Measurements from ENCODE around the gene CRYBG1. TPM values are rescaled to one million over a fixed set of nuclear protein-coding genes. Genes with fewer than 3 reads are reported as not detected.

CRYBG1 gene
- total RNA-seq, 4 donors from 2014 or later, result 7.9 to 14.4 (median 11.1) TPM

DNA sequence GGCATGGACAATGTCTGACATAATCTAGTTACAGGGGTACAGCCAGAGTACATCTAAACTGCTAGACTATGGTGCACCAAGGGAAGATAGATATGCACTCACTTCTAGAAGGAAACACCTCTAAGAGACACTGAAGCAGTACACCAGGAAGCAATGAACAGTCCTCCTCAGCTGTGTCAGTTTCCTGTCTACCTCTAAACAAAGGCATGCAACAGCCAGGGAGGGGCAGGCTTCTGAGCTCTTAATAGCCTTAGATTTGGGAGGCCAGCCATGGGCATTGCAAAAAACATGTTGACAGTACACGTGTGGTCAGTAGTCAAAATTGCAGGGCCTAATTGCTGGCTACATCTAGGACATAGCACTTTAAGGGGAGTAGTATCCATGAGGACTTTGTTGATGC, 21.4 kb downstream of the CRYBG1 start:
- Histone ChIP-seq H3K27me3 (no peaks in the 10 kb centered on the region), H3K27ac (no peak overlapping the region), H3K4me3 (replicated peaks in 1 of 3) (no peak overlapping the region), H3K4me1 (peaks cover 0 to 2% of the 10 kb centered on the region in 2 donors), H3K9me3 (no peaks in the 10 kb centered on the region), H3K36me3 (no peaks in the 10 kb centered on the region)
- 67 to 73% methylated on average over 1 of the region's 1 CpG for WGBS, 2 donors
- DNase-seq, result no peak
- no peak for TF ChIP-seq POLR2A (IDR thresholded peaks at IDR 0.05)
- TF ChIP-seq, protein P1, sequence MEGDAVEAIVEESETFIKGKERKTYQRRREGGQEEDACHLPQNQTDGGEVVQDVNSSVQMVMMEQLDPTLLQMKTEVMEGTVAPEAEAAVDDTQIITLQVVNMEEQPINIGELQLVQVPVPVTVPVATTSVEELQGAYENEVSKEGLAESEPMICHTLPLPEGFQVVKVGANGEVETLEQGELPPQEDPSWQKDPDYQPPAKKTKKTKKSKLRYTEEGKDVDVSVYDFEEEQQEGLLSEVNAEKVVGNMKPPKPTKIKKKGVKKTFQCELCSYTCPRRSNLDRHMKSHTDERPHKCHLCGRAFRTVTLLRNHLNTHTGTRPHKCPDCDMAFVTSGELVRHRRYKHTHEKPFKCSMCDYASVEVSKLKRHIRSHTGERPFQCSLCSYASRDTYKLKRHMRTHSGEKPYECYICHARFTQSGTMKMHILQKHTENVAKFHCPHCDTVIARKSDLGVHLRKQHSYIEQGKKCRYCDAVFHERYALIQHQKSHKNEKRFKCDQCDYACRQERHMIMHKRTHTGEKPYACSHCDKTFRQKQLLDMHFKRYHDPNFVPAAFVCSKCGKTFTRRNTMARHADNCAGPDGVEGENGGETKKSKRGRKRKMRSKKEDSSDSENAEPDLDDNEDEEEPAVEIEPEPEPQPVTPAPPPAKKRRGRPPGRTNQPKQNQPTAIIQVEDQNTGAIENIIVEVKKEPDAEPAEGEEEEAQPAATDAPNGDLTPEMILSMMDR (IDR thresholded peaks at IDR 0.05), result no peak
- intact Hi-C loops (cut with DNase I), result no loop called here

DNA sequence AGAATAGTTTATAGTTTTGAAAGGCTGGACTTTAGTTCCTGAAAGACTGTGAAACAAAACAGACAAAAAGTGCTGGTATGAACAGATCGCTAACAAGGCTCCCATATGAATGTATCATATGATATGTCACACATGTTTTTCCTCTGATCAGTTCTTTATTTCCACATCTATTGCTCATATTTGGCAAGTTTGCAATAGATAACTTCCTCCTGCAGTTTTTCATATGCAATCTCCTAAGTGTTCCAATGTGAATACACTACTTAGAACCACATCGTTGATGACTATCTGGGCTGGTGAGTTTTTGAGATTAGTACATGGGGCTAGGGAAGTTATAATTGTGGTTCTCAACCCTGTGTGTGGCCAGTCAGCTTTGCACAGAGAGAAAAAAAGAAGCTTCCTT, 23.1 kb downstream of the CRYBG1 start:
- no peak overlapping the region for H3K4me3 ChIP-seq (replicated peaks in 1 of 3)
- H3K27me3 ChIP-seq, result no peaks in the 10 kb centered on the region
- no peaks in the 10 kb centered on the region for H3K36me3 ChIP-seq
- no peak for DNase-seq
- intact Hi-C loops (cut with DNase I), result no loop called here
- no peak overlapping the region for H3K27ac ChIP-seq
- no peaks in the 10 kb centered on the region for H3K9me3 ChIP-seq
- WGBS, 2 donors, result 57 to 61% methylated on average over 2 of the region's 2 CpGs
- no peaks in the 10 kb centered on the region for H3K4me1 ChIP-seq
- no peak for TF ChIP-seq POLR2A (IDR thresholded peaks at IDR 0.05)
- TF ChIP-seq, protein P1 (IDR thresholded peaks at IDR 0.05), result no peak

DNA sequence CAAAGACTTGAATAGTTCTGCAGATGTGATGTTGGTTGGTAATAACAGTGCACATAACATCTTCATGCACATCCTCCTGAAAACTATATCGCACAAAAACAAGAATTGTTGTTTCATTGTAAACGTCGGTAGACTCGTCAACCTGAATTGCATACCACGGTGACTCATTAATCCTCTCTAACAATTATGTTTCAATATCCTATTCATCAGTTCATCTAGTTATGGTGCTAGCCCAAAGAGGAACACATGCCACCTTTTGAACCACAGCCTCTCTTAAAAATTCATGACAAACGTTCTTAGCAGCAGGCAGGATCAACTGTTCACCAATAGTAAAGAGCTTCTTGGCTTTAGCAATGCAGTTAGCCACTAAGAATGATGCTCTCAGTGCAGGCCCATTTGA, 25.0 kb downstream of the CRYBG1 start:
- H3K27ac ChIP-seq, result no peak overlapping the region
- no peak for DNase-seq
- H3K4me1 ChIP-seq, result no peaks in the 10 kb centered on the region
- 87% methylated on average over 6 of the region's 6 CpGs for WGBS, 2 donors
- no peak for TF ChIP-seq POLR2A (IDR thresholded peaks at IDR 0.05)
- TF ChIP-seq, protein P1 (IDR thresholded peaks at IDR 0.05), result no peak
- H3K4me3 ChIP-seq (replicated peaks in 1 of 3), result no peak overlapping the region
- no peaks in the 10 kb centered on the region for H3K36me3 ChIP-seq
- no peaks in the 10 kb centered on the region for H3K9me3 ChIP-seq
- H3K27me3 ChIP-seq, result no peaks in the 10 kb centered on the region
- intact Hi-C loops (cut with DNase I), result no loop called here

DNA sequence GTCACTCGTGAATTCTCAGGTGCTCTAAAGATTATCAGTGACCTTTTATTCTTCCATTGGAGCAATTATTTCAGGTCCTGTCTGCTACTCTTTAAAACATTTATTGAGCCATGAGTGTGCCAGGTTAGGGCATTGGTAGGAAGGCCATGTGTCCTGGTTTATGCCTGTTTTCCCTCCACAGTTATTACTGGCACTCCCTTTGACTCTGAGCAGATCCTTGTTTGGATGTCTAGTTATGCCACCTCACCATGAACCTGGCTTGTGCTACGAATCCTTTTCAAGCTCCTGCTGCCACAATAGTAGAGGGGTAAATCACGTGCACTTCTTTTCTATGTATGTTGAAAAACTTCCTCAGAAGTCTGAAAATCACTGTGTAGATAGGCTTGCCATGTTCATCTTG, 27.4 kb downstream of the CRYBG1 start:
- H3K4me1 ChIP-seq, result no peaks in the 10 kb centered on the region
- WGBS, 2 donors, result 84 to 91% methylated on average over 3 of the region's 3 CpGs
- no peaks in the 10 kb centered on the region for H3K27me3 ChIP-seq
- H3K36me3 ChIP-seq, result no peaks in the 10 kb centered on the region
- TF ChIP-seq POLR2A (IDR thresholded peaks at IDR 0.05), result no peak
- TF ChIP-seq, protein P1 (IDR thresholded peaks at IDR 0.05), result no peak
- H3K4me3 ChIP-seq (replicated peaks in 1 of 3), result no peak overlapping the region
- intact Hi-C loops (cut with DNase I), result no loop called here
- no peak overlapping the region for H3K27ac ChIP-seq
- no peaks in the 10 kb centered on the region for H3K9me3 ChIP-seq
- DNase-seq, result no peak

DNA sequence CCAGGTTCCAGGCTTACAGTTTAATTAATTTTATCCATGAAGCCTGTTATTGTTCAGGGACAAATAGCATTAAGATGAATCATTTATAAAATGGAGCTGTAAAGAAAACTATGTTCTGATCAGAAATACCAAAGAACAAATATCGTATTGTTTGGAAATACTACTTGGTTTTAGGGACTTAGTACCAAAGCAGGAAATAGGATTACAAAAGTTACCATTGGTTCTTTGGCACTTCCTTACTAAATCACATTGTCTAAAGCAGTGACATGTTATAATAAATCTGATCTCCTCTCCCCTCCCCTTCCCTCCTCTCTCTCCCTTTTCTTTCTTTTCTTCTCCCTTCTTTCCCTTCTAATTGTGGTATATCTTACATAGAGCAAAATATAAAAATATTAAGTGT, 29.6 kb downstream of the CRYBG1 start:
- no peaks in the 10 kb centered on the region for H3K9me3 ChIP-seq
- no peak overlapping the region for H3K4me3 ChIP-seq (replicated peaks in 1 of 3)
- H3K36me3 ChIP-seq, result no peaks in the 10 kb centered on the region
- H3K27ac ChIP-seq, result no peak overlapping the region
- intact Hi-C loops (cut with DNase I), result no loop called here
- no peaks in the 10 kb centered on the region for H3K4me1 ChIP-seq
- WGBS, 2 donors, result 80 to 86% methylated on average over 1 of the region's 1 CpG
- DNase-seq, result no peak
- no peak for TF ChIP-seq POLR2A (IDR thresholded peaks at IDR 0.05)
- TF ChIP-seq, protein P1 (IDR thresholded peaks at IDR 0.05), result no peak
- H3K27me3 ChIP-seq, result no peaks in the 10 kb centered on the region
